ENCODE results near the gene EPHA10.
A peak's percentile ranks its signal among the peaks of the same experiment; 100 is the strongest.
"Not testable (repeated sequence)": the region's sequence is repeated elsewhere in the genome, so short reads cannot be mapped to it uniquely, and the experiment has no call there.

EPHA10 gene

GRCh38 chr1:37764888-37765441, at the start of gene EPHA10:
TSS of gene EPHA10 (minus strand) at chr1:37765120. CDS start at chr1:37765066, 54 bp downstream.
- no peak for DNase-seq

- no peak for DNase-seq
Measured at GRCh38 chr1:37814252-37814651, 49.3 kb upstream of the EPHA10 start.

GRCh38 chr1:37813529-37814145, 48.7 kb upstream of the EPHA10 start:
- no peak for DNase-seq

GRCh38 chr1:37811027-37811655, 46.2 kb upstream of the EPHA10 start:
- DNase-seq, result peak; percentile 78

GRCh38 chr1:37809942-37810341, 45.0 kb upstream of the EPHA10 start:
- no peak for DNase-seq

- DNase-seq, result peak; percentile 56
Measured at GRCh38 chr1:37808369-37809319, 43.7 kb upstream of the EPHA10 start.

- DNase-seq, result peak; percentile 96
Measured at GRCh38 chr1:37807555-37808368, 42.8 kb upstream of the EPHA10 start, which contains the start of the genes C1orf122 and YRDC. TSS of gene C1orf122 (plus strand) at chr1:37807790. CDS start at chr1:37808405, 615 bp downstream. TSS of gene YRDC (minus strand) at chr1:37808208. CDS start at chr1:37808180, 28 bp downstream.

- DNase-seq, result no peak
Measured at GRCh38 chr1:37807220-37807554, 42.3 kb upstream of the EPHA10 start.

- no peak for DNase-seq
Measured at GRCh38 chr1:37802439-37802838, 37.5 kb upstream of the EPHA10 start.

GRCh38 chr1:37797750-37798345, 32.9 kb upstream of the EPHA10 start:
- no peak for DNase-seq

- DNase-seq, result peak; percentile 68
Measured at GRCh38 chr1:37795340-37796125, 30.6 kb upstream of the EPHA10 start.

- no peak for DNase-seq
Measured at GRCh38 chr1:37794372-37795339, 29.7 kb upstream of the EPHA10 start.

GRCh38 chr1:37793773-37794371, 29.0 kb upstream of the EPHA10 start, which contains the start of gene MANEAL:
TSS of gene MANEAL (plus strand) at chr1:37793847. CDS start at chr1:37794183, 336 bp downstream.
- peak; percentile 53 for DNase-seq

GRCh38 chr1:37792943-37793686, 28.2 kb upstream of the EPHA10 start:
- DNase-seq, result no peak

- DNase-seq, result no peak
Measured at GRCh38 chr1:37782491-37782890, 17.6 kb upstream of the EPHA10 start.

- DNase-seq, result no peak
Measured at GRCh38 chr1:37778654-37779053, 13.7 kb upstream of the EPHA10 start.

- peak; percentile 54 for DNase-seq
Measured at GRCh38 chr1:37776946-37777516, 12.1 kb upstream of the EPHA10 start.

- not testable (repeated sequence) for DNase-seq
Measured at GRCh38 chr1:37771440-37771839, 6.5 kb upstream of the EPHA10 start.
